Measurements from ENCODE around the gene SLC5A9.
"Not testable (repeated sequence)": the region's sequence is repeated elsewhere in the genome, so short reads cannot be mapped to it uniquely, and the experiment has no call there.

Gene SLC5A9

DNA sequence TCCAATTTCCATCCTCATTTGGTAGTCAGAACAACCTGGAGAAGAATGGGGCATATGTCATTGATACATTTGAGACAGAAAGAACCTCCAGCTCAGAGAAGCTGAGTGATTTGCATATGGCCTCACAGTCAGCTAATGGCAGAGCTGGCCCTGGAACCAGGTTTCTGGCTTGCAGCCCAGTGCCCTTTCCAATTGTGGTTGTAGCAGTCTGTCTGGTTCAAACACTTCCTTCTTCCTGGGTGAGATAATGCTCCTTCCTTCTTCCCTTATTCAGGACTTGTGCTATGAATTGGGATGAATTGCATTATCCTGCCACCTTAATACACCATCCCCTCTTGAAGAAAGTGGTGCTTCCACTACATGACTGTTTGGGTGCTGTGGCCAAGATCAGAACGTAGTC is 24.2 kb downstream of the SLC5A9 start:
- no peak for DNase-seq

DNA sequence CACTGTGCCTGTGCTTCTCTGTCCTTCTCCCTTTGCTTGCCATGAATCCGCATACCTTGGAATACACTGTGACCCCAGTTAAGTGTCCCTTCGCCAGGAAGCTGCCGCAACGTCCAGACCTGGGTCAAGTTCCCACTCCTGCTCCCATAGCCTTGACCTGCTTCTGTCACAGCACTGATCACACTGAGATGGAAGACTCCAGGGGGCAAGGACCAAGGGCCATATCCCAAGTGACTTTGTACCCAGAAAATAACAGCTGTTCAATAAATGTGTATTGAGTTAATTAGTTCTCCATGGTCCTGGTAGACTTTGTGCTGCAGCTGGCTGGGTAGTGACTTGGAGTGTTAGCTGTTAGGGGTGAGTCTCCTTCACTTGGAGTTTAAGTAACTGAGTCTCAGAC is 25.8 kb downstream of the SLC5A9 start:
- no peak for DNase-seq

DNA sequence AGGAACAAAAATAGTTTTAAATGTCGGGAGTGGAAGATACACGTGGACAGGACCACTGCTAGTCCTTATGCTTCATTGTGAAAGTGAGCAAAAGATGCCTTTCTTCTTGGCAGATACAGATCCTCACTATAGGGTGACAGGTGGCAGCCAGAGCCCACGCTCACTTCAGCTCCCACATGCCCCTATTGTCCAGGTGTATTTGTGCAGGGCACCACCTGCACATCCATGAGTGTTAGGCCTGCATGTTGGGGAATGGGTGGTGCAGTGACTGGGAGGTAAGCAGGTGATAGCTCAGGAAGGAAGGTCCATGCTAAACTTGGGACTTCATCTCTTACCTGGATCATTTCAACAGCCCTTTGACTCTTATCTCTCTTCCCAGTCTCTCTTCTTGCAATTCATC is 27.4 kb downstream of the SLC5A9 start:
- DNase-seq = no peak

DNA sequence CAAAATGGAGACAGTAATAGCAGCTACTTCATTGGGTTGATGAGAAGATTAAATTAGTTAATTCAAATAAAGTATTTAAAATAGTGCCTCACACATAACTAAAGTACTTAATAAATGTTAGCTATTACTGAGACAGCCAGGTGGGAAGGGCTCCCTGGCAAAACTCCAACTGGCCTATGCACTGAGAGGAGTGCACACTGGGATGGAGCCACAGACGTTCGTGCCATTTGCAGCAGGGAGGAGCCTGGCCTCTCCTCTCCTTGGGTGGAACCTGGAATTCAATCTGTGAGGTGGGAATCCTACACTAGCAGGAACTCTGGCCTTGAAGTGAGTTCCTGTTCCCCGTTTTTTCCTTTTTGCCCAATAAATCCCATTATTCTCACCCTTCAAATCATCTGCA is 28.1 kb downstream of the SLC5A9 start:
- no peak for DNase-seq

DNA sequence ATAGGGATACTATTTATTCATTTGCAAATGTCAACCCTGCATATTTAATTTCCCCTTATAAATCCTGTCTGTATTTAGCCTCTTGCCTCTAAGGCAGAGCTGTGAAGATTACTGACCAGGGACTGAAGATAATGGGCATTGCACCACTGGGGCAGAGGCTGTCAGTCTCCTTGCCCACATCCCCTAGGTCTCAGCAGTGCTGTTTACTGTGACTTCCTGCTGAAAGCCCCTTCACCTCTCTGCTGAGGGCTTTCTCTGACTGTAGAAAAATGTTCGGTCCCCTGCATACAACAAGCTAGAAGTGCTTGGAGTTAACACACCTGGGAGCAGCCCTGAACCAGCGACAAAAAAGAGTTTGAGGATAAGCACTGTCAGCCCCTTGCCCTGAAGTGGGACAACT is 28.8 kb downstream of the SLC5A9 start:
- DNase-seq = no peak

DNA sequence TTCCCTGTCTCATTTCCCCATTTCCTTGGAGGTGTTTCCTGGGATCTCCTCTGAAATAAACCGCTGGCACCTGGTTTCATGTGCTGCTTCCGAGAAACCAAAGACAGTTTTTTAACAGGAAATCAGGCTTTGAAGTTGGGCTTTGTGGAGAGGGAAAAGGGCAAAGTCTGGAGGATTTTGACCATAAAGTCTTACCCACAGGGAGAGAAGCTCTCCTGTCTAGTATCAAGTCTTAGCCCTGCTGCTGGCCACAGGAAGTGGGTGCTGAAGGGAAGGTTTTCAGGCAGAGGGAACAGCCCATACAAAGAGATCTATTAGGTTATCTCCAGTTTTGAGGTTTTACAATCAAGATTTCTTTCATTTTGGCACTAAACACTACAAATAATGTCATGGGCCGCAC is 29.3 kb downstream of the SLC5A9 start:
- DNase-seq = no peak

DNA sequence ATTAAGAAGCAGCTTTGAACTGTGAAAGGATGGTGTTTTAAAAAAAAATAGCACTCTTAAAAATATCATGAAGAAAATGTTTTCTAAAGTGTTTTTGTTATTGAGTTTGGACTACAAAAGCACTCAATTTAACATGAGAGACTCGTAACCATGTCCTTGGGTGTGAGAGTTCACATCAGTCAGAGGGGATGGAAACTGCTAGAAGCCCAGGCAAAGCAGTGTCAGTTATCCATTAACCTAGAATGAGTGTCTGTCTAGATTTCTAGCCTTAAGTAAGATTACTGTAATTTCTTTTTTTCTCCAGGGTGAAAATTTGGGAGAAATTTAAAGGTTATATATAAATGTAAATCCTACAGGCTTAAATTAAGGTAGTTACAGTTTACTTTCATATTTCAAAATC is 31.7 kb downstream of the SLC5A9 start:
- no peak for DNase-seq

DNA sequence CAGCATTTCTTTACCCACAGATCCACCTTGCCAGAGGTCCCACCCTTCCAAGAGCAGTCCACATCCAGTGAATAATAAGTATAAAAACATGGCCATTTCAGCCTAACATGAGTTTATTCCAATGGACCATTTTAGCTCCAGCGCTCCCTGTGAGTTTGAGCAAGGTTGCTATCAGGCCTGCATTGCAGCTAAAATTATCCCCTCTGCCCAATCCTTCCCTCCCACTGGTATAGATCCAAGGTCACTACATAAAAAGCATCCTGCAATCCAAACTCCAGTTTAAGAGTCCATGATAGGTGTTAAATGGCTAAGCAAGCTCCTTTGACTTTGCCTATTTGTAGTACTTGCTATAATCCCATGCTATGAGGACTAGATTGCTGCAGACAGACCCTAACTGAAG is 35.6 kb downstream of the SLC5A9 start:
- DNase-seq = no peak

DNA sequence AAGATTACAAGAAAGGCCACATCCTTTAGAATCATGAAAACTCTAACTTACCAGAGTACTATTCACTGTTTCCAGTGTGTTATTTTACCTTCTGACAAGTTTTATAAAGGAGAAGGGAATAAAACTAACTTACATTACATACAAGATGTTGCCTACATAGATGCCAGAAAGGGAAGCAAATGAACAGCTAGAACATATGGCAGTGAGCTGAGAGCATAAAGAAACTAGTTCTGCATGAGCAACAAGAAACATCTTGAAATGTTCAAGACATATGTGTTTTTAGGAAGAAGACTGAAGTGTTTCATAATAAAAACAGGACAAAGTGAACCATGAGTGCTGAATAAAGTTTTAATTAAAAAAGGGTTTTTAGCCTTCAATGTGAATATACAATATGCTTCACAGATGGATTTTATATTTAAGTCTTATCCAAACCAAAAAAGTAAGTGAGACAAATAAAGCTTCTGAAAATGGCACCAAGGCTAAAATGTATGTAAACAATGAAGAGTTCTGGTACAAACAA is 39.4 kb downstream of the SLC5A9 start:
- DNase-seq = no peak

DNA sequence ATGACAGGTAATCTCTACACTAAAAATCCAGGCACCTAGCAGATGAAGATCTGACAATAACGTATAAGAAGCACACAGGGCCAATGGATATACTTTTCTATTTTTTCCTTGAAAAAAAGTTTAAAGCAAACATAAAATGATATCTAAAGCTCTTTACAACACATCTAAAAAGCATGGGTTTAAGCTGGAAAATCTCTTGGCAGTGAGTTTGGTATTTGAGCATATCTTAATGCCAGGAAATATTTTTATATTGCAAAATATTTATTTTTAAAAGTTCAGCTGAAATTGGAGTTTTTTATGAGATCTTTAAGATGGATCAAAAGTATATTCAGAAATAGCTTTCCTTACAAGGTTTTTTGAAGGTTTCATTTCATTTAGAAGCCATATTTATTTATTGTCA is 40.5 kb downstream of the SLC5A9 start:
- no peak for DNase-seq

DNA sequence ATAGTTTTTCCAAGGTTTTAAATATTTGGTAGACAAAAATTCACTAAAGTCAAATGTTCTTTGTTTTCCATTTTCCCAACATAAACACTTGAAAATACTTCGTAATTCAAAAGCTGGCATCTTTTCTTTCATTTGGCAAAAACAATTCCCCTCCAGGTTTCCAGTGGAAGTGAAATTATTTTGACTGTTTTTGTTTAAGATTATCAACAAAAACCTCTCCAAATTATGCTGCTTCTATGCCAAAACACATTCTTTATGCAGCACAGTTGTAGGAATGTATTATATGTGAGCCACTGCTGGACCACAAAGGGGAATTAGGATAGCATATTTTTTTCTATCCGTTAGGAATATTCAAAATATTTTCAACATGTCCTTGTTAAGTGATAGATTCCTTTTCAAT is 44.1 kb downstream of the SLC5A9 start:
- no peak for DNase-seq

DNA sequence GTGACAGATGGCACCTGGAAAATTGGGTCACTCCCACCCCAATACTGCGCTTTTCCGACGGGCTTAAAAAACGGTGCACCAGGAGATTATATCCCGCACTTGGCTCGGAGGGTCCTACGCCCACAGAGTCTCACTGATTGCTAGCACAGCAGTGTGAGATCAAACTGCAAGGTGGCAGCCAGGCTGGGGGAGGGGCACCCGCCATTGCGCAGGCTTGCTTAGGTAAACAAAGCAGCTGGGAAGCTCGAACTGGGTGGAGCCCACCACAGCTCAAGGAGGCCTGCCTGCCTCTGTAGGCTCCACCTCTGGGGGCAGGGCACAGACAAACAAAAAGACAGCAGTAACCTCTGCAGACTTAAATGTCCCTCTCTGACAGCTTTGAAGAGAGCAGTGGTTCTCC is 54.9 kb downstream of the SLC5A9 start:
- DNase-seq = not testable (repeated sequence)

DNA sequence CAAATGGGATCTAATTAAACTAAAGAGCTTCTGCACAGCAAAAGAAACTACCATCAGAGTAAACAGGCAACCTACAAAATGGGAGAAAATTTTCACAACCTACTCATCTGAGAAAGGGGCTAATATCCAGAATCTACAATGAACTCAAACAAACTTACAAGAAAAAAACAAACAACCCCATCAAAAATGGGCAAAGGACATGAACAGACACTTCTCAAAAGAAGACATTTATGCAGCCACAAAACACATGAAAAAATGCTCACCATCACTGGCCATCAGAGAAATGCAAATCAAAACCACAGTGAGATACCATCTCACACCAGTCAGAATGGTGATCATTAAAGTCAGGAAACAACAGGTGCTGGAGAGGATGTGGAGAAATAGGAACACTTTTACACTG is 59.8 kb downstream of the SLC5A9 start:
- not testable (repeated sequence) for DNase-seq

DNA sequence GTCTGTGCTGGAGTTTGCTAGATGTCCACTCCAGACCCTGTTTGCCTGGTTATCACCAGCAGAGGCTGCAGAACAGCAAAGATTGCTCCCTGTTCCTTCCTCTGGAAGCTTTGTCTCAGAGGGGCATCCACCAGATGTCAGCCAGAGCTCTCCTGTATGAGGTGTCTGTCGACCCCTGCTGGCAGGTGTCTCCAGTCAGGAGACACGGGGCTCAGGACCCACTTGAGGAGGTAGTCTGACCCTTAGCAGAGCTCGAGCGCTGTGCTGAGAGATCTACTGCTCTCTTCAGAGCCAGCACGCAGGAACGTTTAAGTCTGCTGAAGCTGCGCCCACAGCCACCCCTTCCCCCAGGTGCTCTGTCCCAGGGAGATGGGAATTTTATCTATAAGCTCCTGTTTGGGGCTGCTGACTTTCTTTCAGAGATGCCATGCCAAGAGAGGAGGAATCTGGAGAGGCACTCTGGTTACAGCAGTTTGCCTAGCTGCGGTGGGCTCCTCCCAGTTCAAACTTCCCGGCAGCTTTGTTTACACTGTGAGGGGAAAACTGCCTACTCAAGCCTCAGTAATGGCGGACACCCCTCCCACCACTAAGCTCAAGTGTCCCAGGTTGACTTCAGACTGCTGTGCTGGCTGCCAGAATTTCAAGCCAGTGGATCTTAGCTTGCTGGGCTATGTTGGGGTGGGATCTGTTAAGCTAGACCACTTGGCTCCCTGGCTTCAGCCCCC is 62.3 kb downstream of the SLC5A9 start:
- not testable (repeated sequence) for DNase-seq

DNA sequence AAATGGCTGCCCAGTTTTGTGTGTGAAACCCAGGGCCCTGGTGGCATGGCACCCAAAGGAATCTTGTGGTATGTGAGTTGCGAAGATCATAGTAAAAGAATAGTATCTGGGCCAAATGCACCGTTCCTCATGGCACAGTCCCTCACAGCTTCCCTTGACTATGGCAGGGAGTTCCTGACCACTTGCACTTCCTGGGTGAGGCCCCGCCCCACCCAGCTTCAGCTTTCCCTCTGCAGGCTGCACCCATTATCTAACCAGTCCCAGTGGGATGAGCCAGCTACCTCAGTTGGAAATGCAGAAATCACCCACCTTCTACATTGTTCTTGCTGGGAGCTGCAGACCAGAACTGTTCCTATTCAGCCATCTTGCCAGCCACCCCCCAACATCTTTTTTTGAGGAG is 63.0 kb downstream of the SLC5A9 start:
- DNase-seq = no peak

DNA sequence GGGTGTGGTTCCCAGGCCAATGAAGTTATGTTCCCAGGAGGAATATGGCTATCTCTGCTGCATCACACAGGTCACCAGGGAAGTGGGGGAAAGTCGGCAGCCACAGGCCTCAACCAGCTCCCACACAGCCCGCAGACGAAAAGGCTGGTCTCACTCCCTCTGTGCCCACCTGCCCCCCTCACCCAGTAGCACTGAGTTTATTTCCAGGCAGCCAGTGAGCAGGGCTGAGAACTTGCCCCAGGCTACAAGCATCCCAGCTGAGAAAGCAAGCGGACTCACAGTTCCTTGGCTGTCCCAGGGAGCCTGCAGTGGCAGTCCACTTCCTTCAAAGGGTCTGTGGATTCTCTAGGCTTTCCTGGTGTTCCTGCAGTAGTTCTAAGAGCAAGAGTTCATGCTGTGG is 68.9 kb downstream of the SLC5A9 start:
- DNase-seq = peak; percentile 77

DNA sequence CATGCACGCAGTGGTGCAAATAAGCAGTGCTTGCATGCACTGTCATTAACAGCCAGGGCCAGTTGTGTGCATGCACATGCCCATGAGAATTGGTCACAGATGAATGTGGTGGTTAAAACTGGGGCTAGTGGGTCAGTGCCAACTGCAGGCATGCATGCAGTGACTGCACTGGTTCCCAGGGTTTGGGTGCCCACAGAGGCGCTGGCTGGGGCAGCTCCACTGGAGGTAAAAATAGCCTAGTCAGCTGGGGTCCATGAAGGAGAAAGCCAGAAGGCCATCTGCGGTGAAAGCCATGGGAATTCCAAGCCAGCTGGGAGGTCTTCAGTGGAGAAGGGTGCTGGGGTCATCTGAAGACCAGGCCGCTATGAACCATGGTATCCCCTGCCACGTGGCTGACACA is 70.2 kb downstream of the SLC5A9 start:
- DNase-seq = no peak

DNA sequence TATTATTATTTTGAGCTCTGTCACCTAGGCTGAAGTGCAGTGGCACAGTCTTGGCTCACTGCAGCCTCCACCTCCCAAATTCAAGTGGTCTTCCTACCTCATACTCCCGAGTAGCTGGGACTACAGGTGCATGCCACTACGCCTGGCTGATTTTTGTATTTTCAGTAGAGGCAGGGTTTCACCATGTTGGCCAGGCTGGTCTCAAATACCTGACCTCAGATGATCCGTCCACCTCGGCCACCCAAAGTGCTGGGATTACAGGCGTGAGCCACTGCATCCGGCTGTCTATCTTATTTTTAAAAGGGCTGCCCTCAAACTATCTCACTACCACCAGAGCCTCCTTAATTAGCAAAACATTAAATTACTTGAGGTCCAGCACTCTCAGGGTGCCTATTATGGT is 71.6 kb downstream of the SLC5A9 start:
- not testable (repeated sequence) for DNase-seq

DNA sequence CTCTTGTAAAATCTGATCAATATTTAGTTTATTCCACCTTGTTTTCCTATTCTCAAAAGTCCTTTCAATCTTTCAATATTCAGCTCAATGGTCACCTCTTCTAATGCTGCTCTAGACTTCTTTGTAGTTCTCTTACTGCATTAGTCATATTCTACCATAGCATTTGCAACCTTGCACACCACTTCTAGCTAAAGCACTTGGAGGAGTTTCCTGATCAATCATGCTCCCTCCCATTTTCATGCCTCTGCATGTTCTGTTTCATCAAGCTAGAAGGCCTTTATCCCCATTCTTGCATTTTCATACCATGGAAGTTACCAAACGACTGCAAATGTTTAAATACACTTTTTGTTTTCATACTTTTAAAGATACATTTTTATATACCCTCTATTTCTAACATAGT is 72.1 kb downstream of the SLC5A9 start:
- DNase-seq = no peak
